ENCODE results near the gene TBC1D2B.
"Not testable (repeated sequence)": the region's sequence is repeated elsewhere in the genome, so short reads cannot be mapped to it uniquely, and the experiment has no call there.

DNA sequence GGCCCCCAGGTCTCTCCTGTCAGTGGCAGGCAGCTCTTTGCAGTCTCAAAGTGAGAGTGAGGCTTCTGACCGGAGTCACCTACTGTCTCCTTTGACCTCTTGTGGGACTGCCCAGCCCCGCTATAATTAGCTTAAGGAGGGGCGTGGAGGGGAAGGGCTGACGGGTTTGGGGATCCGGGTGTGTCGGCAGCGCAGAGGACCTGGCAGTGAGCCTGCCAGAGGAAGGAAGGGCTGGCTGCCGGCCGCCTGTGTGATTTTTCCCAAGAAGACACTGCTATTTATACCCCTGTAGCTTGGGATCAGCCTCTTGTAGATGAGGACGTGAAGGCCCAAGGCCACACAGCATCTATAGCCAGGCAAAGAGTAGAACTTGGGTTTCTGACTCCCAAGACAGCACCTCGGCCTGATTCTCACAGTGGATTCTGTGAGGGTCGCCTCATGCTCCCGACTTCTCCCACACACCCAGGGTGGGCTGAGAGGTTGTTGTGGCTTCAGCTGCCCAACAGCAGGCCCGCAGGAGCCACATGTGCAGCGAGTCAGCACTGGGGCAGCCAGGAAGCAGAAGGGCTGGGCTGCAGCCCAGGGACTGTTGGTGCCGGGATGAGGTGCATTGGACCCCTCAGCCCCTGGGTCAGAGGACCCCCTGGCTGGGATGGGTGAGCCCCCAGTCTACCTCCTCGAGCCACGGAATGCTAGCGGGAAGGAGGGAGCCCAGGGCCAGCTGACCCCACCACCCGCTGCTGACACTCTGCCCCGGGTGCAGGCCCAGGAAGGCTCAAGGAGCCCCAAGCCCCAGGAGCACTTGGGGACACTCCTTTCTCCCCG is 104.0 kb downstream of the TBC1D2B start:
- TF ChIP-seq, protein P1, sequence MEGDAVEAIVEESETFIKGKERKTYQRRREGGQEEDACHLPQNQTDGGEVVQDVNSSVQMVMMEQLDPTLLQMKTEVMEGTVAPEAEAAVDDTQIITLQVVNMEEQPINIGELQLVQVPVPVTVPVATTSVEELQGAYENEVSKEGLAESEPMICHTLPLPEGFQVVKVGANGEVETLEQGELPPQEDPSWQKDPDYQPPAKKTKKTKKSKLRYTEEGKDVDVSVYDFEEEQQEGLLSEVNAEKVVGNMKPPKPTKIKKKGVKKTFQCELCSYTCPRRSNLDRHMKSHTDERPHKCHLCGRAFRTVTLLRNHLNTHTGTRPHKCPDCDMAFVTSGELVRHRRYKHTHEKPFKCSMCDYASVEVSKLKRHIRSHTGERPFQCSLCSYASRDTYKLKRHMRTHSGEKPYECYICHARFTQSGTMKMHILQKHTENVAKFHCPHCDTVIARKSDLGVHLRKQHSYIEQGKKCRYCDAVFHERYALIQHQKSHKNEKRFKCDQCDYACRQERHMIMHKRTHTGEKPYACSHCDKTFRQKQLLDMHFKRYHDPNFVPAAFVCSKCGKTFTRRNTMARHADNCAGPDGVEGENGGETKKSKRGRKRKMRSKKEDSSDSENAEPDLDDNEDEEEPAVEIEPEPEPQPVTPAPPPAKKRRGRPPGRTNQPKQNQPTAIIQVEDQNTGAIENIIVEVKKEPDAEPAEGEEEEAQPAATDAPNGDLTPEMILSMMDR (IDR thresholded peaks at IDR 0.05; ENCODE audit: insufficient read depth, low read length, poor library complexity, severe bottlenecking) = not testable (repeated sequence)
- not testable (repeated sequence) for TF ChIP-seq EZH2phosphoT487 (conservative IDR thresholded peaks at IDR 0.05; ENCODE audit: low read length)

Measured in SU-DHL-6 (cell line).